ENCODE data around the gene NOL4L. TPM values are rescaled to one million over a fixed set of nuclear protein-coding genes. Genes with fewer than 3 reads are reported as not detected.
A peak's percentile ranks its signal among the peaks of the same experiment; 100 is the strongest.

Gene NOL4L
- total RNA-seq, 1 donor from 2014 or later: 90.6 TPM

GRCh38 chr20:32458837-32459220 is 126.3 kb downstream of the NOL4L start:
- Mint-ChIP-seq H3K9me3 (no peaks in the 10 kb centered on the region), H3K27me3 (ENCODE audit: low read depth) (no peaks in the 10 kb centered on the region), H3K4me1 (peaks cover 34% of the 10 kb centered on the region), H3K4me3 (peak overlapping the region; percentile 61), H3K27ac (peak overlapping the region; percentile 93), H3K36me3 (peaks cover 12% of the 10 kb centered on the region)
- DNase-seq (ENCODE audit: low spot score in 2 of 2, unreplicated experiment in 2 of 2): no peak
- no peak for TF ChIP-seq CTCF (IDR thresholded peaks at IDR 0.05; ENCODE audit: unreplicated experiment)

- H3K4me3 Mint-ChIP-seq: peak overlapping the region; percentile 61
- H3K27me3 Mint-ChIP-seq (ENCODE audit: low read depth): no peaks in the 10 kb centered on the region
- H3K36me3 Mint-ChIP-seq: peaks cover 12% of the 10 kb centered on the region
- DNase-seq (ENCODE audit: low spot score in 2 of 2, unreplicated experiment in 2 of 2): no peak
- TF ChIP-seq CTCF (IDR thresholded peaks at IDR 0.05; ENCODE audit: unreplicated experiment): no peak
- peaks cover 28% of the 10 kb centered on the region for H3K4me1 Mint-ChIP-seq
- peak overlapping the region; percentile 93 for H3K27ac Mint-ChIP-seq
- H3K9me3 Mint-ChIP-seq: no peaks in the 10 kb centered on the region
Measured at GRCh38 chr20:32458061-32458836, 126.9 kb downstream of the NOL4L start.

- peak; percentile 61 to 78 for DNase-seq (ENCODE audit: low spot score in 2 of 2, unreplicated experiment in 2 of 2)
- H3K4me1 Mint-ChIP-seq: peaks cover 26% of the 10 kb centered on the region
- H3K27me3 Mint-ChIP-seq (ENCODE audit: low read depth): no peaks in the 10 kb centered on the region
- no peaks in the 10 kb centered on the region for H3K9me3 Mint-ChIP-seq
- no peak for TF ChIP-seq CTCF (IDR thresholded peaks at IDR 0.05; ENCODE audit: unreplicated experiment)
- peak overlapping the region; percentile 61 for H3K4me3 Mint-ChIP-seq
- peaks cover 16% of the 10 kb centered on the region for H3K36me3 Mint-ChIP-seq
- H3K27ac Mint-ChIP-seq: peak overlapping the region; percentile 93
Measured at GRCh38 chr20:32457479-32457986, 127.6 kb downstream of the NOL4L start.

GRCh38 chr20:32456869-32457478 is 128.2 kb downstream of the NOL4L start:
- peak overlapping the region; percentile 61 for H3K4me3 Mint-ChIP-seq
- no peaks in the 10 kb centered on the region for H3K27me3 Mint-ChIP-seq (ENCODE audit: low read depth)

More at GRCh38 chr20:32456869-32457478, 128.2 kb downstream of the NOL4L start:
- peak; percentile 72 to 90 for DNase-seq (ENCODE audit: low spot score in 2 of 2, unreplicated experiment in 2 of 2)
- peaks cover 13% of the 10 kb centered on the region for H3K36me3 Mint-ChIP-seq
- H3K27ac Mint-ChIP-seq: peak overlapping the region; percentile 85
- peak; percentile 91 for TF ChIP-seq CTCF (IDR thresholded peaks at IDR 0.05; ENCODE audit: unreplicated experiment)
- no peaks in the 10 kb centered on the region for H3K9me3 Mint-ChIP-seq
- H3K4me1 Mint-ChIP-seq: peaks cover 22% of the 10 kb centered on the region
